ENCODE results near the gene BBX.
A peak's percentile ranks its signal among the peaks of the same experiment; 100 is the strongest.
"Not testable (repeated sequence)": the region's sequence is repeated elsewhere in the genome, so short reads cannot be mapped to it uniquely, and the experiment has no call there.

BBX gene

GRCh38 chr3:107810171-107811071 lies 287.7 kb downstream of the BBX start:
- DNase-seq = no peak

GRCh38 chr3:107813026-107813425 lies 290.3 kb downstream of the BBX start:
- DNase-seq = no peak

- DNase-seq = no peak
Observed at GRCh38 chr3:107816107-107816506, 293.3 kb downstream of the BBX start.

DNA sequence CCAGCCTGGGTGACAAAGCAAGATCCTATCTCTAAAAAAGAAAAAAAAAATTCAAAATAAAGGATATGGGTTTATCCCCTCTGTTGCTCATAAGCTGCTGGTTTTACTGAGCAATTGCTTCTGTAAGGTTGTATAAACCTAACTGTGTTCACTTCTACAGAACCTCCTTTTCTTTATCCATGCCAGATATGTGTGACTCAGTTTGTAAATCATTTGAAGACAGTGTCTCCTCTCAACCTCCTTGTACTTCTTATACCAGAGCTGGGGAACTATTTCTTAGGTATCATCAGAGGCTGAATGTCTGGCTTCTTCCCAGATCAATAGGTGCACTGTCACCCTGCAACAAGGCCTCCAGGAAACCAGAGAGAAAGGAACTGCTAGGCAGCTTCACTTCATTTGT lies 294.3 kb downstream of the BBX start:
- DNase-seq = no peak

- no peak for DNase-seq
Observed at GRCh38 chr3:107818025-107818424, 295.3 kb downstream of the BBX start.

DNA sequence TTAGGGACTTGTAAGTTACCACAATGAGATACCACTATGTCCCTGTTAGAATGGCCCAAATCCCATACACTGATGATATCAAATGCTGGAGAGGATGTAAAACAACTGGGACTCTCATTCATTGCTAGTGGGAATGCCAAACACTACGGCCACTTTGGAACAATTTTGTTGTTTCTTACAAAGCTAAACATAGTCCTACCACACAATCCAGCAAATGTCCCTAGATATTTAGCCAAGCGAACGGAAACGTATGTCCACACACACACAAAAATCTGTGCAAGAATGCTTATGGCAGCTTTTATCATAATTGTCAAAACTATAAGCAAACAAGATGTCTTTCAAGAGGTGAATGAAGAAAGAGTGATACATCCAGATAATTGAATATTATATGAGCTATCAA lies 296.9 kb downstream of the BBX start:
- no peak for DNase-seq

GRCh38 chr3:107822308-107822707 lies 299.5 kb downstream of the BBX start:
- no peak for DNase-seq

DNA sequence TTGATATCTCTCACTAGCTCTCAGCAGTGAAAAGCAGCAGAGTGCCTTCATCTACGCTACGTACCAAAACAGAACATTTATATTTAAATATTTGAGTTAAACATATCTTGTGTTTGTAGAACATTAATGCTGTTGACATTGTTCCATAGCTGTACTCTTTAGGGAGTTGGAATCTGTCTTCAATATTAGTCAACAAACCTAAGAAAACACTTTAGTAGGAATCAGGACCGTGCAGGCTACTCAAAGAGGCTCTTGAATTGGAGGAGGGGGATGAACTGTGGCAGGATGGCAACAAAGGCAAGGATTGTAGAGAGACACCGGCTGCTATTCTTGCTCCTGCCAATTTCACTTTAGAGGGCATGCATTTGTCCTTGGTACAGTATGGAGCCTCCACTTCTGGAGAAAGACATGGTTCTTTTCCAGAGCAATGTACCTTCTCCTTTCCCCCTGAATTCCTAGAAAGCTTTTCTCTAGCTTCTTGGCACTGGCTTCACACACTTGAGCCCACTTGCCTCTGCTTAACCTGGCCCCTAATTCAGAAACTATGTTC lies 302.1 kb downstream of the BBX start:
- no peak for DNase-seq

GRCh38 chr3:107825556-107825955 lies 302.8 kb downstream of the BBX start:
- DNase-seq = no peak

- no peak for DNase-seq
Observed at GRCh38 chr3:107826727-107827126, 304.0 kb downstream of the BBX start.

- DNase-seq = no peak
Observed at GRCh38 chr3:107829185-107829584, 306.4 kb downstream of the BBX start.

DNA sequence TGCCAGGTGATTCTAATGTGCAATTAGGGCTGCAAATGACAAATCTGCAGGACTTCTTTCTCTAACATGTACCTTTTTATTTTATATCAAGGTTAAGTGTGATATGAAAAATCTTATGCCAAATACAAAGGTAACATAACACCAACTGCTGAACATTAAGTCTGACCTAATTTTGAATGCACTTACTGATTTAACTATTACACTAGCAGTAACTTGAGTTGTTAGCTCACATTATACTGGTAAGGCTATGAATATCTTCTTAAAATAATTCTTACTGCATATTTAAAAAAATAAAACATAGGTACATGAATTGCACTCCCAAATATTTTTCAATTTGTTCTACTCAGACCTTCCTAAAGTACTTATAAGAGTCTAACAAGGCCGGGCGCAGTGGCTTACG lies 308.8 kb downstream of the BBX start:
- no peak for DNase-seq

DNA sequence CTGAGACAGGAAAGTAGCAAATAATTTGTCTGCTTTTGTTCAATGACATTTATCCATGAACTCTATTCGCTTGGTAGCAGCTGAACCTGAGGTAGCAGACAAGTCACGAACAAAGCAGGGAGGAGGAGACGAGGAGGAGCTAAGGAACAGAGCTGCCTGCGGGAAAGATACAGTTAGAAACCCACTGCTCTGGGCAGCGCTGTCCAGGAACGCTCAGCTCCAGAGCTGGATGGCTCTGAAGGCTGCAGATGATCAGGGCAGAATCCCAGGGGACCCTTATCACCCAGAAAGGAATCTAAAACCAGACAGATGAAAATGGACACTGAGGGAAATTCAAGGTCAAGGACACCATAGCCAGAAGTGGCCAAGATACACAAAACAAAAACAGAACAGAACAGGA lies 310.3 kb downstream of the BBX start:
- no peak for DNase-seq

- no peak for DNase-seq
Observed at GRCh38 chr3:107833722-107834416, 311.1 kb downstream of the BBX start.

DNA sequence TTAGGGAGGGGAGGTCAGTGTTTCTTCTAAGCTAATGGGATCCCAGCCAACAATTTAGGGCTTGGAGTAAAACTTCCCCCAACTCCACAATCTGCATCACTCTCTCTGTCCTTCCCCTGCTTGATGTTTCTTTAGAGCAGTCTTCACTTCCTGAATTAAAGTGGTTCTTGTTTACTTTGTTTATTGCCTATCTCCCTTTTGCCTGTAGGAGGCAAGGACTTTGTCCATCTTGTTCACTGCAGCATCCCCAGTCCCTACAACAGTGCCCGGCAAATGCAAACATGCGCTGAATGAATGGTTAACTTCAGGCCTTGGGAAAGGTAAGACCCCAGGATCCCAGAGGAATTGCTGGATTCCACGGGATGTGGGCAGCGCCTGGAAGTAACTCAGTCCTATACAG lies 312.2 kb downstream of the BBX start:
- DNase-seq = not testable (repeated sequence)

DNA sequence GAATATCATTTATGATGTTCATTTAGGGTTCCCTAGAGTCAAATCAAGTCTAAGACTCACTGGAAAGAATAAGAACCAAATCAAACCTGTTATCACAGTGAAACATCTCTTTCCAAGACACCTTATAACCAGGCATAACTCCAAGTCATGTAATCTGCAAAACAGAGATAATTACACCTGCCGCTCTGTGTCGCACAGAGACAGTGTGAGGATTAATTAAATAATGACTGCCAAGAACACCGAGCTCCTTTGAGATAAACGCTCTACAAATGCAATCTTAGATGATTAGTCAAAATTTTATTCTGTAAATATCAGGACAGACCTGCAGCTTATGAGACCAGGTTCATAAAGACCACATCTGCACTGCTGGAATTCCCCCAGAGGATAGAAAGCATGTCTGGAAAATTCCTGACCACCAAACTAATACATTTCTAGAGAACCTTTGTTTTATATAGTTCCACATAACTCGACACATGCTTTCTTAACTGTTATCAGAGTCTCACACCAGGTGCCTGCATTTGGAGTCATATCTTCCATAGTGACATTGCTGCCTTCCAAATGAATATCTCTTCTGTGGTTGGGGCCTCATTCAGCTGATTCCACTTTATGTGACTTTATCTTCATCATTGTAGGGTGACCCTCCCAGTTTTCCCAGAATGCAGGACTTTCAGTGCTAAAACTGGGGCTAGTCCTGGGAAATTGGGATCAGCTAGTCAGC lies 315.3 kb downstream of the BBX start:
- no peak for DNase-seq

DNA sequence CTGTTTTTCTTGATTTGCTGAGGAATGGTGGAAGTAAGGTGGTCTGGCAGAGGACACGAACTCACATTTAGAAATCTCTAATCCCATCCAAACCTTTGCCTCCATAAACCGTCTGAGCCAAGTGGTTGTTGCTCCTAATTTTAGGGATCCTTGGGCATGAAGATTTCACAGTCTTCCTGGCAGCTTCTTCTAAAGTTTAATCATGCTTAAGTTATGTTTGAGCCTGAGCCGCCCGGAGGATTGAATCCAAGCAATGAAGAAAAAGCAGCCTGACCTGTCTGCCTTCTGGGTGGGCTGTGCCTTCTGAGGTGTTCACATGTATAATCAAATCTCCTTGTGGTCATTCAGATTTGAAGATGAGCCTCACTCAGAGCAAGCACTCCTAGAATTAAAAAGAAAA lies 319.1 kb downstream of the BBX start:
- DNase-seq = no peak

- no peak for DNase-seq
Observed at GRCh38 chr3:107842940-107843339, 320.2 kb downstream of the BBX start.

GRCh38 chr3:107845380-107846278 lies 322.9 kb downstream of the BBX start:
- no peak for DNase-seq

DNA sequence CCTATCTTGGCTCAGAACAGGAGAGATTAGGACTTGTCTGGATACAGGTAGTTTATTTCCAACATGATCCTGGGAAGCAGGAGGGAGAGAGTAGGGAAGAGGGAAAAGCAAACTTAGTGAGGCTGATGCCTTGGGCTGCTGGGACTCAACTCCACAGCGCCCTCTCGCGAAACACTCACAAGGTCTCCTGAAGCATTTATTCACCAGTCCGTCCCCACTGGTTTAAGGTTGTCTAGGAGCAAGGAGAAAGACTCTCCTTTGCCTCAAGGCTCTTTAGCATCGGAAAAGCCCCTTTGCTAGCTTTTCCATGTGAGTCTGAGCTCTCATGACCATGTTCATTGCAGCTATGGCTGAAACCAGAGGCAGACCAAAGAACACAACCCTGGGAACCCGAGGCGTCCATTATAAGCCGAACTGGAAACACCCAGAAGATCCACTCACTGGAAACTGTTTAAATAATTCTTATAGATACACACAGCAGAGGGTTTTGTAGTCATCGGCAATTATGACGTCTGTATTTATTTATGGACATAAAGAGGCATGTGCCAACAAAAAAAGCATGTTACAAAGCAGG lies 323.6 kb downstream of the BBX start:
- DNase-seq = peak in 1 of 4 experiments; percentile 10

- no peak for DNase-seq
Observed at GRCh38 chr3:107847791-107848190, 325.0 kb downstream of the BBX start.

DNA sequence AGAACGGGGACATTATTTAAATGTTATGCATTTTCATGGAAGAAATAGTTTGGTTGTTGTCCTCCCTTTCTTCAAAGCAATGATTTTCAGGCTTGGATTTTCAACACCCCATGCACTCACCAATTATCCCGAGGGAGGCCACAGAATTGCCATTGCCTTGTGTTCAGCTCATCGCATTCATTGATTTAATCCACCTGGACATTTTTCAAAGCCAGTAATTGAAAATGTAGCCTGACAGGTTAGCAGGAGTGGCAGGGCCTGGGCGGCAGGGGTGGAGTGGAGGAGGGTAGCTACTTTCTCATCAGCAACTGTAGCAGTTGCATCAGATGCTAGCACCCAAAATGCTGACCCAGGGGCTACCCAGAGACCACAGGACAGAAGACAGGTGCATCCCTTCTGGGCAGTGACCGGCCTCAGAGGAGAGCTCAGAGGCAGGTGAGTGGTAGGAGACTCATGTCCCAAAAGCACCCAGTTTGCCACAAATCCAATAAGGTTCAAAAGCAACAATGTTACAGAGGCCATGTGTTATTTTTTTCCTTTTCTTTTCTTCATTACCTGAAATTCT lies 325.7 kb downstream of the BBX start:
- DNase-seq = no peak

Data from activated naive CD4-positive, alpha-beta T cell (primary cell).